H1 (cell line): Measurements from ENCODE around the gene SLC1A5.
A peak's percentile ranks its signal among the peaks of the same experiment; 100 is the strongest.

Experiments used
- CBX5 ChIP-seq: fragments of 300-800, 300-1000 bp; sonication (generic); IDR thresholded peaks from 2 replicates; pipeline ENCODE4 v1.7.1; 2016; ENCODE audit warnings: antibody characterized with exemption, low read length, low read depth
- POLR2A ChIP-seq, 2 experiments: IDR thresholded peaks; 1 replicate in 1 of 2; 2 replicates in 1 of 2; pipeline ENCODE4 v1.6.1; 2011; ENCODE audit warnings: low read depth in 2 of 2, low read length in 2 of 2, mild to moderate bottlenecking in 2 of 2; ENCODE audit errors: control extremely low read depth in 1 of 2
- RXRA ChIP-seq: IDR thresholded peaks from 2 replicates; pipeline ENCODE4 v1.6.1; 2011; ENCODE audit warnings: low read depth, mild to moderate bottlenecking, low read length, moderate library complexity; ENCODE audit not compliant: insufficient read depth
- SP2 ChIP-seq: IDR thresholded peaks from 2 replicates; pipeline ENCODE4 v1.6.1; 2012; ENCODE audit warnings: mild to moderate bottlenecking, low read length, inconsistent platforms
- TF ChIP-seq, protein P1 (sequence below), 3 experiments: IDR thresholded peaks; 1 replicate in 2 of 3; 2 replicates in 1 of 3; pipeline versions ENCODE4 v1.5.1 to v1.6.1; 2011; ENCODE audit warnings: low read length in 3 of 3, mild to moderate bottlenecking in 3 of 3, inconsistent platforms in 2 of 3, low read depth in 1 of 3, moderate library complexity in 1 of 3; ENCODE audit not compliant: insufficient read depth in 1 of 3; ENCODE audit errors: control extremely low read depth in 1 of 3

DNA sequence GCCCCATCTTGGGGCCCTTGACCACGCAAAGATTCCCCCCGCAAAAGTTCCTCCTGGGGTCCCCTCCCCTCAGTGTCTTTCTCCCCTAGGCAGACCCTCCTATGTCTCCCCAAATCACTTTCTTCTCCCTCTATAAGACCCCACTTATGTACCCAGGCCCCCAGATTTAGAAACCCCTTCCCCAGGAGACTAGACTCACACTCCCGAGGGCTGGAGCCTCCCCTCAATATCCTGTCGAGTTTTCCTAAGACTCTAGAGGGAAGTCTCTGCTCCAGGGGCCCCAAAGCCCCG lies 1.4 kb downstream of the SLC1A5 start:
- TF ChIP-seq, protein P1, sequence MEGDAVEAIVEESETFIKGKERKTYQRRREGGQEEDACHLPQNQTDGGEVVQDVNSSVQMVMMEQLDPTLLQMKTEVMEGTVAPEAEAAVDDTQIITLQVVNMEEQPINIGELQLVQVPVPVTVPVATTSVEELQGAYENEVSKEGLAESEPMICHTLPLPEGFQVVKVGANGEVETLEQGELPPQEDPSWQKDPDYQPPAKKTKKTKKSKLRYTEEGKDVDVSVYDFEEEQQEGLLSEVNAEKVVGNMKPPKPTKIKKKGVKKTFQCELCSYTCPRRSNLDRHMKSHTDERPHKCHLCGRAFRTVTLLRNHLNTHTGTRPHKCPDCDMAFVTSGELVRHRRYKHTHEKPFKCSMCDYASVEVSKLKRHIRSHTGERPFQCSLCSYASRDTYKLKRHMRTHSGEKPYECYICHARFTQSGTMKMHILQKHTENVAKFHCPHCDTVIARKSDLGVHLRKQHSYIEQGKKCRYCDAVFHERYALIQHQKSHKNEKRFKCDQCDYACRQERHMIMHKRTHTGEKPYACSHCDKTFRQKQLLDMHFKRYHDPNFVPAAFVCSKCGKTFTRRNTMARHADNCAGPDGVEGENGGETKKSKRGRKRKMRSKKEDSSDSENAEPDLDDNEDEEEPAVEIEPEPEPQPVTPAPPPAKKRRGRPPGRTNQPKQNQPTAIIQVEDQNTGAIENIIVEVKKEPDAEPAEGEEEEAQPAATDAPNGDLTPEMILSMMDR (IDR thresholded peaks at IDR 0.05; ENCODE audit: control extremely low read depth in 1 of 3, insufficient read depth in 1 of 3, low read depth in 1 of 3, low read length in 3 of 3): no peak
- no peak for TF ChIP-seq CBX5
- TF ChIP-seq POLR2A (IDR thresholded peaks at IDR 0.05; ENCODE audit: control extremely low read depth in 1 of 2, low read depth in 2 of 2, low read length in 2 of 2): peak in 1 of 2 experiments; percentile 29; a peak in 1 of 3 replicates
- TF ChIP-seq RXRA: no peak
- TF ChIP-seq SP2: no peak
